Upper lobe of left lung (tissue), 4 donors: ENCODE results near the gene ZNF687.
A peak's percentile ranks its signal among the peaks of the same experiment; 100 is the strongest.

Source experiments
- POLR2A ChIP-seq, 4 donors: fragments of 450-650 bp; IDR thresholded peaks; one replicate each; pipeline ENCODE4 v1.5.1; 2016 to 2017; ENCODE audit warnings: antibody characterized with exemption in 4 of 4, mild to moderate bottlenecking in 2 of 4
- TF ChIP-seq, protein P1 (sequence below), 6 experiments: fragments of 450-650 bp in 4 of 6; fragments of 200-600 bp in 2 of 6; sonication (generic) in 2 of 6; IDR thresholded peaks; one replicate each; pipeline ENCODE4 v1.5.1; 2016 to 2019; ENCODE audit warnings: antibody characterized with exemption in 6 of 6

DNA sequence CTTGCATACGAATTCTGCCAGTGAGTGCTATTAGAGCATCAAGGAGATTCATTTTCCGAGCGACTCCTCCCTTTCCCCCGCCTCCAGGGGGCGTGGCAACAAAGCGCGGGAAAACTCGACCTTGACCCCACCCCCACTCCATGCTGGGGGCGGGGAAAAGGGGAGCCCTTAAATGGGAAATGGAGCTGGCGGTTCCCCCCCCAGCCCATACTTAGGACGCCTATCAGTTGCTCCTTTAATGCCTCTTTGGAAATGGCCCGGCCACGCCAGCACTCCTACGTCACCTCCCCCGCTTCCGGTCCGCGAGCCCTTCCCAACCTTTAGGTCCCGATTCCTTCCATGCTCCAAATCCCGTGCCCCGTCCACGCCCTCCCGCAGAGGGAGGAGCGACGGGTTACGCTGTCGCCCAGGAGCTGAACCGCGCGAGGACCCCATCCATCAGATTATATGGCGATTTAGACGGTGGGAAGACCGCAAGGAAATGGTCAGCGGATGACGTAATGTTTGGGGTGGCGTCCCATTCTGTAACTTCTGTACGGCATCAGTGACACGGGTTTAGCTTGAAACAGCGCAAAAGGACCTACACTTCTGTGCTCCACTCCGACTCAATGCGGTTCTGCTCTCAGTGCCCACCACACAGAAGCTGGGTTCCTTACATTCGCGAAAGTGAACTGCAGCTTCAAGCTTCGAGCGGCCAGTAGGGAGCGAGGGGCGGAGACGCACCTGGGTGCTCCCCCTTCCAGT is 702 bp upstream of the ZNF687 start:
- TF ChIP-seq, protein P1, sequence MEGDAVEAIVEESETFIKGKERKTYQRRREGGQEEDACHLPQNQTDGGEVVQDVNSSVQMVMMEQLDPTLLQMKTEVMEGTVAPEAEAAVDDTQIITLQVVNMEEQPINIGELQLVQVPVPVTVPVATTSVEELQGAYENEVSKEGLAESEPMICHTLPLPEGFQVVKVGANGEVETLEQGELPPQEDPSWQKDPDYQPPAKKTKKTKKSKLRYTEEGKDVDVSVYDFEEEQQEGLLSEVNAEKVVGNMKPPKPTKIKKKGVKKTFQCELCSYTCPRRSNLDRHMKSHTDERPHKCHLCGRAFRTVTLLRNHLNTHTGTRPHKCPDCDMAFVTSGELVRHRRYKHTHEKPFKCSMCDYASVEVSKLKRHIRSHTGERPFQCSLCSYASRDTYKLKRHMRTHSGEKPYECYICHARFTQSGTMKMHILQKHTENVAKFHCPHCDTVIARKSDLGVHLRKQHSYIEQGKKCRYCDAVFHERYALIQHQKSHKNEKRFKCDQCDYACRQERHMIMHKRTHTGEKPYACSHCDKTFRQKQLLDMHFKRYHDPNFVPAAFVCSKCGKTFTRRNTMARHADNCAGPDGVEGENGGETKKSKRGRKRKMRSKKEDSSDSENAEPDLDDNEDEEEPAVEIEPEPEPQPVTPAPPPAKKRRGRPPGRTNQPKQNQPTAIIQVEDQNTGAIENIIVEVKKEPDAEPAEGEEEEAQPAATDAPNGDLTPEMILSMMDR (IDR thresholded peaks at IDR 0.05) = peak in 4 of 6 experiments; percentile 33 to 66 (median 54)
- peak in 3 of 4 donors; percentile 57 to 82 (median 66) for TF ChIP-seq POLR2A (IDR thresholded peaks at IDR 0.05)
